ENCODE measurements around the gene SLC35F6.
"Not testable (repeated sequence)": the region's sequence is repeated elsewhere in the genome, so short reads cannot be mapped to it uniquely, and the experiment has no call there.

The SLC35F6 gene

DNA sequence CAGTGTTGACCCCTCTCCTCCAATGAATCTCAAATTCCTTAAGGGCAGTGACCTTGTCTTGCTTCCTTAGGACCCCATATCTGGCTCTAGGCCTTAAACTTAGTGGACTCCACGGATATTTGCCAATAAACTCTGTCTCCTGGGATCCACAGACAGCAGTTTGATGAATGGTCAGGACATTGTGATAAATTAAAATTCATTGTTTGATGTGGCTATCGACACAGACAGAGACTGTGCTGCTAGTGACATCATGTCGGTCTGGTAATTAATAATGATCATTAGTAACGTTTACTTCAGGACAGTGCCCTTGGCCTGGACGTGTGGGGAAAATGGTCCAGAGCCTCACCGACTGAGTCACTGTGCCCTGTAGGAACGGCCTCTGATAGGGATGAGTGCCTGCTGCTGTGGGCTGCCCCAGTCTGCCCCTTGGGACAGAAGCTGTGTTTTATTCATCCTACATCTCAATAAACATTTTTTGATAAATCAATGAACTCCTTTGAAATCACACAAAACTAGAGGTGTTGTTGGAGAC, 5.2 kb upstream of the SLC35F6 start:
- DNase-seq, result no peak

DNA sequence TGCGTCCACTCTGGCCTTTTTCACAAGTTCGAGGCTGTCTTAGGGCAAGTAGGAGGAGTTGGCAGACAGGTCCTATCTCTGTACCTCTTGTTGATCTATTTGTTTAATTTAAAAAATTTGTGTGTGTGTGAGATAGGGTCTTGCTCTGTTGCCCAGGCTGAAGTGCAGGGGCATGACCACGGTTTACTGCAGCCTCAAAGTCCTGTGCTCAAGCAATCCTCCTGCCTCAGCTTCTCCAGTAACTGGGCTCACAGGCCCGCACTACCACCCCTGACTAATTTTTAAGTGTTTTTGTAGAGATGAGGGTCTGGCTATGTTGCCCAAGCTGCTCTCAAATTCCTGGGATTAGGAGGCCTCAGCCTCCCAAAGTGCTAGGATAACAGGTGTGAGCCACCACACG, 4.2 kb upstream of the SLC35F6 start:
- no peak for DNase-seq

DNA sequence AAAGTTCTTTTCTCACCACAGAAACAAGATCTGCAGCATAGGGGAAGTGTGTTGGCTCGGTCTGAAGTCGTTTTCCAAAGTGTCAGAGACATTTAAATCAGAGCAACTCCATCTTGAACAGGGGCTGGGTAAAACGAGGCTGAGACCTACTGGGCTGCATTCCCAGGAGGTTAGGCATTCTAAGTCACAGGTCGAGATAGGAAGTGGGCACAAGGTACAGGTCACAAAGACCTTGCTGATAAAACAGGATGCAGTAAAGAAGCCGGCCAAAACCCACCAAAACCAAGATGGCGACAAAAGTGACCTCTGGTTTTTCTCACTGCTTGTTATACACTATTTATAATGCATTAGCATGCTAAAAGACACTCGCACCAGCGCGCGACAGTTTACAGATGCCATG, 3.1 kb upstream of the SLC35F6 start:
- DNase-seq, result not testable (repeated sequence)

DNA sequence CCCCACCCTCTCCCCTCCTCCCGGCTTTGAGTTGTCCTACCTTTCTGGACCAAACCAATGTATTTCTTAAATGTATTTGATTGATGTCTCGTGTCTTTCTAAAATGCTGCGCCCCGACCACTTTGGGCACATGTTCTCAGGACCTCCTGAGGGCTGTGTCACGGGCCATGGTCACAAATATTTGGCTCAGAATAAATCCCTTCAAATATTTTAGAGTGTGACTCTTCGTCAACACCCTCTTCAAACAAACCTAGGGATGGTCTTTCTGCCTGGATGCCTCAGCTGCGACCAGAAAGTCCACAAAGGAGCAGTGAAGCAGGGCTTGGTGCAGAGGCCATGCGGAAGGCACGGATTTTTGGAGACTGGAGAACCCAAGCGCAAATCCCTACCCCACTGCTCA, 1.1 kb upstream of the SLC35F6 start:
- no peak for DNase-seq

DNA sequence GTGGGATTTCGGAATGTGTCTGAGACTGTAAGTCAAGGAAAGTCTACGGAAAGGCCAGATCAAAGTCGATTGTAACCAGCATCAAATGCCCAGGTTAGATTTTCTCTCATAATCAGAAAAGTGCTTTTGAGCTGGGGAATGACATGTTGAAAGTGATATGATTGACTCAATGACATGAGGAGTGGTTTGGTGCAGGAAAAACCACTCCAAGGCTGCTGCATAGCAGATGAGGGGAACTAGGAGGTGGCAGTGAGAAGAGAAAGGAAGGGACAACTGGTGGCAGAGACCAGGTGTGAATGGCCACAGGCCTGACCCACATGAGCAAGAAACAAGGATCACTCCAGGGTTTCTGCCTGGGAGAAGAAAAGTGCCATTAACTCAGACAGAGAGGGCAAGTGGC, 822 bp downstream of the SLC35F6 start:
- no peak for DNase-seq

GRCh38 chr2:26765475-26766200, 1.6 kb downstream of the SLC35F6 start:
- no peak for DNase-seq

DNA sequence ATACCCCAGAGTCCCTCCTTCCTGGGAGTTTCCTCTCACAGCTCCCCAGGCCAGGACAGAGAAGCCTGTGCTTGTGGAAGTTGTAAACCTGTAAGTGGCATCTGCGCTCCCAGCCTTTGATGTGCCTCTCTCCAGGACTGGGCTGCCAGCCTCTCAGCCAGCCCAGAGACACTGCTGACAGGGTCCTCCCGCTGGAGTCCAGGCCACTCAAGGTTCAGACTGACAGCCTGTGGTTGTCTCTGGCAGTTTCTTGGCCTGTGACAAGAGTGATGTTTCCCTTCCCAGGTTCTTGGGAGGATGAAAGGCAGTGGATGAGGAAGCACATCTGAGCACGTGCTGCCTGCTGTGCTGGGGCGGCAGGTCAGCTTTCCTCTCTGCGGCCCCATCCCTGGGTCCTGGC, 3.0 kb downstream of the SLC35F6 start:
- DNase-seq, result no peak

DNA sequence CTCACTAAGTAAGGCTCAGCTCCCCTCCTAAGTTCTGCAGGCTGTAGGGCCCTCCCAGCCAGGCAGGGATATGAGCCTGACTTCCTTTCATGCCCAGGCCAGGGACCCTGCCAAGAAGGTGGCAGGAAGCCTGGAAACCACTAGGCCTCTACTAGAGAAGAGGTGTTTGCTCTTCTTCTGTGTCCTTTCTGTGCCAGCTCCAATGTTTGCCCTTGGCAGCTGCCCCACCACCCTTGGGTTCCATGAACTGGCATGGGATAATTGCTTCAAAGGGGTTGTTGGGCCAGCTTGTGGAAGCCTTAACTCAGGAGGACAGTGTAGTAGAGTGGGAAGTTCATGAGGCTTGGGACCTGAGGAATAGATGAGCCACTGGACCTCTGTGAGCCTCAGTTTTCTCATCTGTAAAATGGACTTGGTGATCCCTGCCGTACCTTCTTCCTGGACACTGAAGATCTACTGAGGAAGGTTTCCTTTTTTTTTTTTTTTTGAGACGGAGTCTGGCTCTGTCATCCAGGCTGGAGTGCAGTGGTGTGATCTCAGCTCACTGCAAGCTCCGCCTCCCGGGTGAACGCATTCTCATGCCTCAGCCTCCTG, 3.9 kb downstream of the SLC35F6 start:
- DNase-seq, result peak; percentile 34

DNA sequence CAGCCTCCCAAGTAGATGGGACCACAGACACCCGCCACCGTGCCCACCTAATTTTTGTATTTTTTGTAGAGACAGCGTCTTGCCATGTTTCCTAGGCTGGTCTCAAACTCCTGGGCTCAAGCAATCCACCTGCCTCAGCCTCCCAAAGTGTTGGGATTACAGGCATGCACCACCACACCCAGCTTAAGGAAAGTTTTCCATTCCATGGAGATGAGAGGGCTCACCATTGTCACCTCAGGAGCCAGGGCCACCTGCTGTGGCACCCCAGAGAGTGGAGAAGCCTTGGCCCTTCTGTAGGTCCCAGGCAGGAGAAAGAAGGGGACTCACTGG, 4.6 kb downstream of the SLC35F6 start:
- no peak for DNase-seq

- DNase-seq, result no peak
Observed at GRCh38 chr2:26769089-26769761, 5.1 kb downstream of the SLC35F6 start.

DNA sequence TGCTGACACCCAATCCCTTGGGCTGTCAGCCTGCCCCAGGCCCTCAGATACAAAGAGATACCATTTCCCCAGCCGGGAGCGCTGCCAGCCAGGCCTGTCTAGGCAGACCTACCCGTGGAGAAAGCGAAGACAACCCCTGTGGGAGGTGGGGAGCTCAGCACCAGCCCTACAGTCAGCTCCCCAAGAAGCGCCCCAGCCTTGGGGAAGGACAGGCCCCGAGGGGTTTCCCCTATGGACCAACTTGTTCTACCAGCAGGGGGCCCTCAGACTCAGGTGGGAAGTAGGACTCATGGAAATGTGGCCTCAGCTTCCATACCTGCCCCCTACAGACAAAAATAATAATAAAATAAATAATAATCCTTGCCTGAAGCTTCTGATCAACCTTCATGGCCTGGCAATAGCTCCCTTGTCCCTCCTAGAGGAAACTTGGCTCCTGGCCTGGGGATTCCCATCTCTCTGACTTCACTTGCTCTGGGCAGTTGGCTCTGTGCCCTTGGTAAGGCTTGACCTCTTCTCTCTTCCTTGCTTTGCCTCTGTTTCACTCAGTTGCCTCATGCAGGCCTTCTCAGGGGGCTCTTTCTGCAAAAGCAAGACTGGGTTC, 7.0 kb downstream of the SLC35F6 start:
- peak; percentile 5 for DNase-seq

GRCh38 chr2:26772064-26773001, 8.2 kb downstream of the SLC35F6 start:
- no peak for DNase-seq

DNA sequence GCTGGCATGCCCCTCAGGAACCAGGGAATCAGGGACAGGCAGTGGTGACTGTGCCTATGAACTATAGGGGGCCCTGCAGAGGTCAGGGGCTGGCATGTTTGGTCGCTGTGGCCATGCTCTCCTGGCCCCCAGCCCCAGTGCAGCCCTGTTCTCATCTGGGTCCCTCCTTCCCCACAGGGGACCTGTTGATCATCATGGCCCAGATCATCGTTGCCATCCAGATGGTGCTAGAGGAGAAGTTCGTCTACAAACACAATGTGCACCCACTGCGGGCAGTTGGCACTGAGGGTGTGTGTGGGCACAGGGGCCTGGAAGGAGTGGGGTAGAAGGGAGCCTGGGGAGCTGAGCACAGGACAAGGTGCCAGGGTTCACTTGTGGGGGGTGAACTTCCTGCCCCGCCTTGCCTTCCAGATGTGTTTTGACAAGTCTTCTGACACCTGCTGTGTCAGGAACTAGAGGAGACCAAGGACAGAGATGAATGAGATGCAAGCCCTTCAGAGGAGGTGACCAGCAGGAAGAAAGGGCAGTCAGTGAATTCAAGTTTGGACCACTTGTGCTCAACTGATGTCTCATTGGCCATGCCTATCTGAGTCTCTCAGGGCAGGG, 12.2 kb downstream of the SLC35F6 start:
- DNase-seq, result no peak

GRCh38 chr2:26778098-26778497, 14.0 kb downstream of the SLC35F6 start:
- no peak for DNase-seq

DNA sequence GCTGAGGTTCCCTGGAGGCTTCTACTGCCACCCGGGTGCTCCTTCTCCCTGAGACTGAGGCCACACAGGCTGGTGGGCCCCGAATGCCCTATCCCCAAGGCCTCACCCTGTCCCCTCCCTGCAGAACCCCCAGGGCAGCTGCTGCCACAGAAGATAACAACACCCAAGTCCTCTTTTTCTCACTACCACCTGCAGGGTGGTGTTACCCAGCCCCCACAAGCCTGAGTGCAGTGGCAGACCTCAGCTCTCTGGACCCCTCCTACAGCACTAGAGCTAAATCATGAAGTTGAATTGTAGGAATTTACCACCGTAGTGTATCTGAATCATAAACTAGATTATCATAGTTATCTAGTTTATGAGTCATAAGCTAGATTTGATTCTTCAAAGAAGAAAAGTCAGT, 14.4 kb downstream of the SLC35F6 start:
- no peak for DNase-seq

GRCh38 chr2:26780203-26780760, 16.2 kb downstream of the SLC35F6 start:
- DNase-seq, result no peak

DNA sequence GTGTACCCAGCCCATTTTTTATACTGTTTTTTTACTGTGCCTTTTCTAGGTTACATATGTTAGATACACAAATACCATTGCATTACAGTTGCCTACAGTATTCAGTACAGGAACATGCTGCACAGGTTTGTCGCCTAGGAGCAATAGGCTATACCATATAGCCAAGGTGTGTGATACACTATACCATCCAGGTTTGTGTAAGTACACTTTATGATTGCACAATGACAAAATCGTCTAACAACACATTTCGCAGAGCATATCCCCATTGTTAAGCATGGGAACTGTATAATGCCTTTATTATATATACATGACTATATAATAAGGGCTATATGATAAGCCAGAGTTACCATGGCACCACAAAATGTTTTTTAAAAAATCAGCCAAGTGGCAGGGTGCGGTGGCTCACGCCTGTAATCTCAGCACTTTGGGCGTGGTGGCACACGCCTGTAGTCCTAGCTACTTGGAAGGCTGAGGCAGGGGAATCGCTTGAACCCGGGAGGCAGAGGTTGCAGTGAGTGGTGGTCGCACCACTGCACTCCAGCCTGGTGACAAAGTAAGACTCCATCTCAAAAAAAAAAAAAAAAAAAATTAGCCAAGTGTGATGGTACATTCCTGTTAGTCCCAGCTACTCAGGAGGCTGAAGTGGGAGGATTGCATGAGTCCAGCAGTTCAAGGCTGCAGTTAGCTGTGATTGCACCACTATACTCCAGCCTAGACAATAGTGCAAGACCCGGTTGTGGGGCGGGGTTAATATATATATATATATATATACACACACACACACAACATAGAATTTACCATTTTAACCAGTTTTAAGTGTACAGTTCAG, 19.0 kb downstream of the SLC35F6 start:
- no peak for DNase-seq

DNA sequence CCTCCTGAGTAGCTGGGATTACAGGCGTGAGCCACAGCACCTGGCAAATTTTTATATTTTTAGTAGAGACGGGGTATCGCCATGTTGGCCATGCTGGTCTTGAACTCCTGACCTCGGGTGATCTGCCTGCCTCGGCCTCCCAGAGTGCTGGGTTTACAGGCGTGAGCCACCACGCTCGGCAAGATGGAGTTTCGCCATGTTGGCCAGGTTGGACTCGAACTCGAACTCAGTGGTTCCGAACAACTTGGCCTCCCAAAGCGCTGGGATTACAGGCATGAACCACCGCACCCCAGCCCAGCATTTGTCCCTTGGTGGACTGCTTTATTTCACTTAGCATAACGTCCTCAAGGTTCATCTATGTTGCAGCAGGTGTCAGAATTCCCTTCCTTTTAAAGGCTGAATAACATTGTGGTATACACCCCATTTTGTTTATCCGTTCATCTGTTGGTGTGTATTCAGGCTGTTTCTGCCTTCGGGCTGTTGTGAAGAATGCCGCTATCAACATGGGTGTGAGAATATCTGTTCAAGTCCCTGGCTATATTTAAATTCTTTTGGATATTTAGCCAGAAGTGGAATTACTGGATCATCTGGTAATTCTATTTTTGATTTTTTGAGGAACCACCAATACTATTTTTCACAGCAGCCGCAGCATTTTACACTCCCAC, 20.6 kb downstream of the SLC35F6 start:
- DNase-seq, result no peak

DNA sequence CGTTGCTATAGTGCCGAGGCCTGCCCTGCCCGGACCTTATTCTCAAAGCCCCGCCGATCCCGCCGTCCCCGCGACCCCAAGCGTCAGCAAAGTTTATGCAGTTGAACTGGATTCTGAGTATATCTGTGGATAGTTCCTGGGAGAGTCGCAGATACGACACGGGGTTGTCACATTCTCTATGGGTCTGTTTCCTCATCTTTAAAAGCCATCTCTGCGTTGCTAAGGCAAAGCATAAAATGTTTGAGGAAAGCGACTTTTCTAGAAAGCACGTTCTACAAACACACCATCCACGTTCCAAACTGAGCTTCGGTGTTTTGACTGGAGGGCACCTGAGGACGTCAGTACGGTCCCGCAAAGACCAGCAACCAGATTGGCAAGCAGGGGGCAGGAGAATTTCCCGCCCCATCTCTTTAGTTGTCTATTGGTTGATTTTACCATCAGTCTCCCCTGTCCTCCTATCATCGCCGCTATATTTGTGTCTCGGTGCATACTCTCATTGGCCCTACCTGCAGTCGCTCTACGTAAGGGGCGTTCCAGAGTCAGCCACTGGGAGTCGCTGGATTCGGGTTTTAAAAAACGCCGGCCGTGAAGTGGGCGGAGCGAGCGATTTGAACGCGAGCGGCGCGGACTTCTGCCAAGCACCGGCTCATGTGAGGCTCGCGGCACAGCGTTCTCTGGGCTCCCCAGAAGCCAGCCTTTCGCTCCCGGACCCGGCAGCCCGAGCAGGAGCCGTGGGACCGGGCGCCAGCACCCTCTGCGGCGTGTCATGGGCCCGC, 21.5 kb downstream of the SLC35F6 start, which contains the start of gene CENPA:
Gene CENPA, plus strand, starts transcription at position 626 of the 776 bp plus-strand sequence. Its CDS starts 141 bp downstream, at position 767.
- DNase-seq, result peak; percentile 96
